Small intestine (tissue), 7 donors: ENCODE results near the gene RBM4B. TPM values are rescaled to one million over a fixed set of nuclear protein-coding genes. Genes with fewer than 3 reads are reported as not detected.

Experiments
- DNase-seq, 2 donors: peaks; one replicate each; pipeline versions ENCODE4 v3.0.0 to v3.0.0-alpha.2; 2013
- FAIRE-seq: peaks from 2 replicates; lab custom pipeline; 2012; peaks lifted over from hg19 to GRCh38; lab: Jason Lieb, UNC
- H3K27ac ChIP-seq, 3 donors: one replicate each; pipeline ENCODE4 v1.5.1; 2013; ENCODE audit warnings: low read length in 2 of 3, mild to moderate bottlenecking in 2 of 3, control low read depth in 1 of 3, inconsistent platforms in 1 of 3, low read depth in 1 of 3, moderate library complexity in 1 of 3
- H3K27me3 ChIP-seq, 3 donors: one replicate each; pipeline ENCODE4 v1.6.1; 2013; ENCODE audit warnings: low read length in 3 of 3, inconsistent platforms in 1 of 3; ENCODE audit not compliant: control insufficient read depth in 3 of 3, insufficient read depth in 3 of 3
- H3K36me3 ChIP-seq, 3 donors: one replicate each; pipeline ENCODE4 v1.6.1; 2013; ENCODE audit warnings: low read length in 3 of 3, inconsistent platforms in 1 of 3, low read depth in 1 of 3, mild to moderate bottlenecking in 1 of 3, moderate library complexity in 1 of 3; ENCODE audit not compliant: control insufficient read depth in 3 of 3, insufficient read depth in 2 of 3
- H3K4me1 ChIP-seq, 3 donors: one replicate each; pipeline ENCODE4 v1.6.1; 2013; ENCODE audit warnings: low read length in 2 of 3, inconsistent platforms in 1 of 3, low read depth in 1 of 3, mild to moderate bottlenecking in 1 of 3, moderate library complexity in 1 of 3; ENCODE audit not compliant: control insufficient read depth in 3 of 3, insufficient read depth in 2 of 3
- H3K4me3 ChIP-seq, 3 donors: one replicate each; pipeline ENCODE4 v1.5.1; 2013; ENCODE audit warnings: low read length in 3 of 3, control low read depth in 1 of 3, inconsistent platforms in 1 of 3, low read depth in 1 of 3, mild to moderate bottlenecking in 1 of 3, moderate library complexity in 1 of 3
- H3K9me3 ChIP-seq, 2 donors: one replicate each; pipeline ENCODE4 v1.6.1; 2013; ENCODE audit warnings: low read depth in 1 of 2, low read length in 1 of 2; ENCODE audit not compliant: control insufficient read depth in 2 of 2, insufficient read depth in 1 of 2
- WGBS, 3 donors: extraction: QIAGEN DNeasy Blood & Tissue Kit; methylation state at CpG; one replicate each; pipeline ENCODE4 v1.1.7; 2013; 5-methylcytosine and 5-hydroxymethylcytosine counted together
- polyA plus RNA-seq, 4 donors: library from polyadenylated mRNA; stranded (reverse) in 3 of 4; unstranded in 1 of 4; fragments of 200-250 nt in 3 of 4; fragments of 120-200 nt in 1 of 4; gene quantifications; one replicate each; pipeline versions ENCODE4 v1.2.1 to v1.2.3, GENCODE V29; 2013
- donor health status: healthy with polysubstance abuse.
- donor health status: control.
- donor health status: control.
- donor health status: Bipolar disorder and iron deficiency.
- donor health status: healthy.

RBM4B gene
- polyA plus RNA-seq, 4 donors, result 7.0 to 35.9 (median 11.3) TPM

GRCh38 chr11:66686801-66687750 lies 9.4 kb upstream of the RBM4B start:
- FAIRE-seq (no peak), DNase-seq (no peak)
- Histone ChIP-seq H3K4me1 (no peaks in the 10 kb centered on the region), H3K36me3 (peaks cover 0 to 27% (median 0%) of the 10 kb centered on the region in 3 donors), H3K9me3 (no peaks in the 10 kb centered on the region), H3K27ac (no peak overlapping the region), H3K27me3 (no peaks in the 10 kb centered on the region), H3K4me3 (no peak overlapping the region)
- 88 to 94% (median 93%) methylated on average over 33 of the region's 33 CpGs for WGBS, 3 donors

- WGBS, 3 donors, result 90 to 91% (median 91%) methylated on average over 15 of the region's 15 CpGs
- H3K27me3 ChIP-seq, result no peaks in the 10 kb centered on the region
- DNase-seq (no peak), FAIRE-seq (no peak)
- peaks cover 0 to under 1% of the 10 kb centered on the region in 2 donors for H3K9me3 ChIP-seq
- H3K4me3 ChIP-seq, result no peak overlapping the region
- peaks cover 0 to 21% (median 0%) of the 10 kb centered on the region in 3 donors for H3K36me3 ChIP-seq
- H3K27ac ChIP-seq, result no peak overlapping the region
- H3K4me1 ChIP-seq, result no peaks in the 10 kb centered on the region
Observed at GRCh38 chr11:66686100-66686785, 8.6 kb upstream of the RBM4B start.

GRCh38 chr11:66685276-66686099 lies 7.8 kb upstream of the RBM4B start:
- H3K27ac ChIP-seq, result no peak overlapping the region
- H3K4me3 ChIP-seq, result no peak overlapping the region
- 74 to 84% (median 84%) methylated on average over 27 of the region's 27 CpGs for WGBS, 3 donors
- H3K27me3 ChIP-seq, result no peaks in the 10 kb centered on the region
- DNase-seq, result no peak
- peaks cover 0 to 3% of the 10 kb centered on the region in 2 donors for H3K9me3 ChIP-seq
- FAIRE-seq, result no peak
- H3K36me3 ChIP-seq, result peaks cover 0 to 19% (median 0%) of the 10 kb centered on the region in 3 donors
- no peaks in the 10 kb centered on the region for H3K4me1 ChIP-seq

- Histone ChIP-seq H3K9me3 (peaks cover 0 to 3% of the 10 kb centered on the region in 2 donors), H3K4me1 (no peaks in the 10 kb centered on the region), H3K36me3 (peaks cover 0 to 15% (median 0%) of the 10 kb centered on the region in 3 donors), H3K27ac (no peak overlapping the region), H3K27me3 (no peaks in the 10 kb centered on the region), H3K4me3 (no peak overlapping the region)
- WGBS, 3 donors, result 91 to 95% (median 93%) methylated on average over 2 of the region's 2 CpGs
- DNase-seq, result no peak
- FAIRE-seq, result no peak
Observed at GRCh38 chr11:66684635-66685034, 6.9 kb upstream of the RBM4B start.

- Histone ChIP-seq H3K4me3 (no peak overlapping the region), H3K4me1 (no peaks in the 10 kb centered on the region), H3K9me3 (peaks cover 0 to 3% of the 10 kb centered on the region in 2 donors), H3K27me3 (no peaks in the 10 kb centered on the region), H3K36me3 (peaks cover 0 to 13% (median 0%) of the 10 kb centered on the region in 3 donors), H3K27ac (no peak overlapping the region)
- DNase-seq, result no peak
- no peak for FAIRE-seq
- WGBS, 3 donors, result 83 to 88% (median 85%) methylated on average over 8 of the region's 8 CpGs
Observed at GRCh38 chr11:66683877-66684276, 6.2 kb upstream of the RBM4B start.

- DNase-seq (no peak), FAIRE-seq (no peak)
- Histone ChIP-seq H3K4me1 (peaks cover 4 to 11% (median 5%) of the 10 kb centered on the region in 3 donors), H3K4me3 (no peak overlapping the region), H3K36me3 (peaks cover 0 to 5% (median 0%) of the 10 kb centered on the region in 3 donors), H3K27me3 (no peaks in the 10 kb centered on the region), H3K27ac (no peak overlapping the region), H3K9me3 (peaks cover 0 to 3% of the 10 kb centered on the region in 2 donors)
- whole genome bisulfite sequencing, 3 donors, result 83 to 88% (median 88%) methylated on average over 7 of the region's 7 CpGs
Observed at GRCh38 chr11:66680966-66681645, 3.4 kb upstream of the RBM4B start.

- 6 to 10% (median 8%) methylated on average over 23 to 26 of the region's 27 CpGs for WGBS, 3 donors
- Histone ChIP-seq H3K27me3 (no peaks in the 10 kb centered on the region), H3K9me3 (peaks cover 0 to 3% of the 10 kb centered on the region in 2 donors), H3K36me3 (peaks cover 0 to 7% (median 0%) of the 10 kb centered on the region in 3 donors), H3K4me3 (peak overlapping the region; percentile 49 to 79 (median 74)), H3K27ac (peak overlapping the region; percentile 92 to 95 (median 93)), H3K4me1 (peaks cover 9 to 25% (median 12%) of the 10 kb centered on the region in 3 donors)
- FAIRE-seq (no peak), DNase-seq (peak in 1 of 2 donors; percentile 19)
Observed at GRCh38 chr11:66676931-66677598, 622 bp downstream of the RBM4B start.
